SK-N-SH (cell line): ENCODE measurements around the gene RAD17. TPM values are rescaled to one million over a fixed set of nuclear protein-coding genes. Genes with fewer than 3 reads are reported as not detected.
"Not testable (repeated sequence)": the region's sequence is repeated elsewhere in the genome, so short reads cannot be mapped to it uniquely, and the experiment has no call there.

Experiments
- CTCF ChIA-PET: fragments of 300-600, 350-600 bp; formaldehyde crosslinking; extraction: SDS; loops from one replicate; lab custom pipeline; 2021; lab: Yijun Ruan, JAX
- POLR2A ChIA-PET: fragments of 350-600 bp; sonication (Branson Sonifier 250); formaldehyde crosslinking; extraction: SDS; loops from one replicate; lab custom pipeline; 2020; ENCODE audit warnings: antibody characterized with exemption, inconsistent platforms; lab: Yijun Ruan, JAX
- DNase-seq: peaks from one replicate; pipeline ENCODE4 v3.0.0; 2012
- H2AFZ ChIP-seq: fragments of 200-600 bp; sonication (generic); 2 replicates; pipeline ENCODE4 v1.8.1; 2016; ENCODE audit warnings: antibody characterized with exemption, mild to moderate bottlenecking, low read depth
- H3F3A ChIP-seq: fragments of 200-600 bp; sonication (generic); replicated peaks from 2 replicates; pipeline ENCODE3; 2016; ENCODE audit warnings: antibody characterized with exemption, mild to moderate bottlenecking; ENCODE audit not compliant: insufficient read depth
- H3K27ac ChIP-seq, 2 experiments: fragments of 200-500 bp in 1 of 2; fragments of 200-600 bp in 1 of 2; sonication (Bioruptor generic) in 1 of 2; sonication (generic), shearing (Covaris generic) in 1 of 2; 2 replicates each; pipeline versions ENCODE4 v1.5.1 to v1.6.1; 2014 to 2016; ENCODE audit warnings: low read depth in 2 of 2, inconsistent platforms in 1 of 2, low read length in 1 of 2, mild to moderate bottlenecking in 1 of 2, mixed read lengths in 1 of 2
- H3K27me3 ChIP-seq: fragments of 200-600 bp; sonication (generic), shearing (Covaris generic); 2 replicates; pipeline ENCODE4 v1.6.1; 2016; ENCODE audit warnings: mixed run types; ENCODE audit not compliant: insufficient read depth
- H3K36me3 ChIP-seq, 2 experiments: fragments of 200-500 bp in 1 of 2; fragments of 200-600 bp in 1 of 2; sonication (Bioruptor generic) in 1 of 2; sonication (generic) in 1 of 2; replicated peaks in 1 of 2; 2 replicates each; pipeline versions ENCODE3 to v1.5.1; 2014 to 2016; ENCODE audit warnings: low read length in 1 of 2, mild to moderate bottlenecking in 1 of 2; ENCODE audit not compliant: insufficient read depth in 2 of 2, control insufficient read depth in 1 of 2
- H3K4me1 ChIP-seq, 2 experiments: fragments of 200-500 bp in 1 of 2; fragments of 200-600 bp in 1 of 2; sonication (Bioruptor generic) in 1 of 2; sonication (generic), shearing (Covaris generic) in 1 of 2; 2 replicates each; pipeline versions ENCODE4 v1.5.1 to v1.6.1; 2014 to 2016; ENCODE audit warnings: low read depth in 1 of 2, low read length in 1 of 2, mixed run types in 1 of 2; ENCODE audit not compliant: insufficient read depth in 2 of 2, control insufficient read depth in 1 of 2
- H3K4me2 ChIP-seq: fragments of 200-600 bp; sonication (generic), shearing (Covaris generic); 2 replicates; pipeline ENCODE4 v1.6.1; 2017; ENCODE audit warnings: mixed run types
- H3K4me3 ChIP-seq, 2 experiments: fragments of 200-500 bp in 1 of 2; fragments of 200-600 bp in 1 of 2; sonication (Bioruptor generic) in 1 of 2; sonication (generic), shearing (Covaris generic) in 1 of 2; 2 replicates each; pipeline versions ENCODE4 v1.5.1 to v1.8.1; 2014 to 2016; ENCODE audit warnings: low read depth in 2 of 2, inconsistent platforms in 1 of 2, low read length in 1 of 2, mild to moderate bottlenecking in 1 of 2, mixed read lengths in 1 of 2, moderate library complexity in 1 of 2
- H3K79me2 ChIP-seq: fragments of 200-600 bp; sonication (generic); 2 replicates; pipeline ENCODE4 v1.8.1; 2017; ENCODE audit warnings: mild to moderate bottlenecking; ENCODE audit not compliant: insufficient read depth
- H3K9ac ChIP-seq: fragments of 200-600 bp; sonication (generic); 2 replicates; pipeline ENCODE4 v1.6.1; 2017; ENCODE audit warnings: mixed run types
- H3K9me2 ChIP-seq: fragments of 200-600 bp; sonication (generic); 2 replicates; pipeline ENCODE4 v1.6.1; 2017; ENCODE audit warnings: mixed run types
- H3K9me3 ChIP-seq: fragments of 200-600 bp; sonication (generic); 2 replicates; pipeline ENCODE4 v1.6.1; 2017; ENCODE audit warnings: mixed run types, mild to moderate bottlenecking, moderate library complexity
- H4K20me1 ChIP-seq: fragments of 200-600 bp; sonication (generic); 2 replicates; pipeline ENCODE4 v1.6.1; 2017; ENCODE audit warnings: mild to moderate bottlenecking, mixed run types; ENCODE audit not compliant: insufficient read depth
- CHD2 ChIP-seq: fragments of 150-350 bp; IDR thresholded peaks from 2 replicates; pipeline ENCODE4 v1.6.1; 2018; ENCODE audit warnings: low read length; ENCODE audit not compliant: partially characterized antibody
- EZH2phosphoT487 ChIP-seq: fragments of 200-600 bp; sonication (generic); IDR thresholded peaks from 2 replicates; pipeline ENCODE4 v1.6.1; 2017; ENCODE audit warnings: low read depth, mixed run types, mild to moderate bottlenecking, antibody characterized with exemption, moderate library complexity, borderline replicate concordance
- FOSL2 ChIP-seq: IDR thresholded peaks from 2 replicates; pipeline ENCODE4 v1.4.0; 2012; ENCODE audit warnings: low read depth, mild to moderate bottlenecking, moderate library complexity, borderline replicate concordance
- FOXM1 ChIP-seq: IDR thresholded peaks from 2 replicates; pipeline ENCODE4 v1.4.0; 2012; ENCODE audit warnings: low read depth, mild to moderate bottlenecking
- GATA2 ChIP-seq: sonication (generic); formaldehyde crosslinking; IDR thresholded peaks from 2 replicates; pipeline ENCODE4 v1.5.0; 2020; ENCODE audit warnings: mild to moderate bottlenecking, missing genetic modification reagents
- MAX ChIP-seq: IDR thresholded peaks from 2 replicates; pipeline ENCODE4 v1.4.0; 2012; ENCODE audit warnings: low read depth
- MEF2A ChIP-seq: IDR thresholded peaks from 2 replicates; pipeline ENCODE4 v1.4.0; 2012; ENCODE audit warnings: low read depth, borderline replicate concordance
- NRF1 ChIP-seq: IDR thresholded peaks from 2 replicates; pipeline ENCODE4 v1.6.1; 2012; ENCODE audit warnings: low read depth, mild to moderate bottlenecking, low read length
- PBX3 ChIP-seq: IDR thresholded peaks from 2 replicates; pipeline ENCODE4; 2012
- RCOR1 ChIP-seq: fragments of 150-350 bp; IDR thresholded peaks from 2 replicates; pipeline ENCODE4 v1.6.1; 2017; ENCODE audit warnings: antibody characterized with exemption, low read length
- REST ChIP-seq: IDR thresholded peaks from 2 replicates; pipeline ENCODE4 v1.6.1; 2012; ENCODE audit warnings: mild to moderate bottlenecking, low read depth, low read length, moderate library complexity
- RFX5 ChIP-seq: IDR thresholded peaks from 2 replicates; pipeline ENCODE4 v1.6.1; 2012; ENCODE audit warnings: mild to moderate bottlenecking, improper control_type of control experiment, low read length
- RXRA ChIP-seq: IDR thresholded peaks from 2 replicates; pipeline ENCODE4 v1.4.0; 2012; ENCODE audit warnings: low read depth, mild to moderate bottlenecking, borderline replicate concordance
- SMC3 ChIP-seq: IDR thresholded peaks from 2 replicates; pipeline ENCODE4 v1.6.1; 2012; ENCODE audit warnings: low read depth, low read length, improper control_type of control experiment
- TCF12 ChIP-seq: IDR thresholded peaks from 2 replicates; pipeline ENCODE4 v1.4.0; 2012
- TEAD4 ChIP-seq: IDR thresholded peaks from 2 replicates; pipeline ENCODE4 v1.4.0; 2012; ENCODE audit warnings: mild to moderate bottlenecking, borderline replicate concordance; ENCODE audit not compliant: insufficient read depth
- USF1 ChIP-seq: IDR thresholded peaks from 2 replicates; pipeline ENCODE4 v1.4.0; 2012; ENCODE audit warnings: low read depth, borderline replicate concordance
- YY1 ChIP-seq: IDR thresholded peaks from 2 replicates; pipeline ENCODE4 v1.4.0; 2012; ENCODE audit warnings: low read depth, mild to moderate bottlenecking
- WGBS: methylation state at CpG from one replicate; pipeline ENCODE4 v1.1.6; 2017; ENCODE audit warnings: low lambda C conversion rate; 5-methylcytosine and 5-hydroxymethylcytosine counted together
- polyA plus RNA-seq, 3 experiments: library from polyadenylated mRNA; depleted of rRNA; stranded (reverse); fragments of >200 nt; gene quantifications; 2 replicates each; pipeline ENCODE4 v1.2.3, GENCODE V29; 2012
- TF ChIP-seq, protein P1 (sequence below): fragments of 200-600 bp; sonication (generic); IDR thresholded peaks from 2 replicates; pipeline ENCODE4 v1.6.1; 2017; ENCODE audit warnings: antibody characterized with exemption, mild to moderate bottlenecking, moderate library complexity

RAD17 gene
- polyA plus RNA-seq, 1 of the 3 experiments (the other 2 are of a cell fraction): 16.9 TPM

- Histone ChIP-seq H3K9ac (peak overlapping the region; percentile 99), H3K79me2 (peaks cover 92% of the 10 kb centered on the region), H3K36me3 (peaks cover 26 to 37% of the 10 kb centered on the region in 2 experiments), H4K20me1 (peaks cover 15% of the 10 kb centered on the region; the same call in 1 of the 2 replicates), H2AFZ (peak overlapping the region; percentile 85), H3K9me3 (no peaks in the 10 kb centered on the region), H3K4me1 (peaks cover 7 to 13% of the 10 kb centered on the region in 2 experiments; a peak in 3 of 4 replicates), H3K4me2 (peak overlapping the region; percentile 84), H3K27ac (peak overlapping the region; percentile 96 to 97), H3F3A (peaks cover 9% of the 10 kb centered on the region), H3K27me3 (no peaks in the 10 kb centered on the region), H3K9me2 (no peaks in the 10 kb centered on the region), H3K4me3 (peak overlapping the region; percentile 88 to 90)
- TF ChIP-seq TCF12 (no peak), USF1 (no peak), CHD2 (no peak), GATA2 (CRISPR knock-in tag) (no peak), RFX5 (no peak), FOSL2 (no peak), RXRA (no peak), SMC3 (no peak), EZH2phosphoT487 (no peak), REST (no peak), NRF1 (no peak), MAX (no peak), MEF2A (no peak), RCOR1 (no peak), FOXM1 (no peak), YY1 (no peak), TEAD4 (no peak), PBX3 (no peak; the same call in 1 of the 2 replicates)
- TF ChIP-seq, protein P1, sequence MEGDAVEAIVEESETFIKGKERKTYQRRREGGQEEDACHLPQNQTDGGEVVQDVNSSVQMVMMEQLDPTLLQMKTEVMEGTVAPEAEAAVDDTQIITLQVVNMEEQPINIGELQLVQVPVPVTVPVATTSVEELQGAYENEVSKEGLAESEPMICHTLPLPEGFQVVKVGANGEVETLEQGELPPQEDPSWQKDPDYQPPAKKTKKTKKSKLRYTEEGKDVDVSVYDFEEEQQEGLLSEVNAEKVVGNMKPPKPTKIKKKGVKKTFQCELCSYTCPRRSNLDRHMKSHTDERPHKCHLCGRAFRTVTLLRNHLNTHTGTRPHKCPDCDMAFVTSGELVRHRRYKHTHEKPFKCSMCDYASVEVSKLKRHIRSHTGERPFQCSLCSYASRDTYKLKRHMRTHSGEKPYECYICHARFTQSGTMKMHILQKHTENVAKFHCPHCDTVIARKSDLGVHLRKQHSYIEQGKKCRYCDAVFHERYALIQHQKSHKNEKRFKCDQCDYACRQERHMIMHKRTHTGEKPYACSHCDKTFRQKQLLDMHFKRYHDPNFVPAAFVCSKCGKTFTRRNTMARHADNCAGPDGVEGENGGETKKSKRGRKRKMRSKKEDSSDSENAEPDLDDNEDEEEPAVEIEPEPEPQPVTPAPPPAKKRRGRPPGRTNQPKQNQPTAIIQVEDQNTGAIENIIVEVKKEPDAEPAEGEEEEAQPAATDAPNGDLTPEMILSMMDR: no peak
- DNase-seq: peak; percentile 46
- ChIA-PET CTCF (no interaction called here), POLR2A (no interaction called here)
- 1% methylated on average over 27 of the region's 39 CpGs for WGBS
Measured at GRCh38 chr5:69368458-69369339, 919 bp upstream of the RAD17 start.

- CTCF ChIA-PET, H3K27ac ChIP-seq, H3K9me2 ChIP-seq, H4K20me1 ChIP-seq, H3K9me3 ChIP-seq, DNase-seq, H3F3A ChIP-seq, H3K27me3 ChIP-seq: not testable (repeated sequence)
- Histone ChIP-seq H3K4me1 (peaks cover 7 to 13% of the 10 kb centered on the region in 2 experiments; a peak in 3 of 4 replicates), H2AFZ (peak overlapping the region; percentile 85), H3K4me2 (peak overlapping the region; percentile 84), H3K9ac (peak overlapping the region; percentile 99), H3K79me2 (peaks cover 80% of the 10 kb centered on the region), H3K4me3 (peak overlapping the region; percentile 88 to 90), H3K36me3 (peaks cover 28 to 38% of the 10 kb centered on the region in 2 experiments)
- POLR2A ChIA-PET: interaction anchor here (0.5 to 0.6 kb wide), 2 partner anchors 422 to 1639 kb away, joined by 3 read pairs; no protein-coding TSS in a partner anchor
- 1% methylated on average over 16 of the region's 16 CpGs for WGBS
Measured at GRCh38 chr5:69370335-69370734, 717 bp downstream of the RAD17 start.
